ENCODE measurements around the gene SAMSN1. TPM values are rescaled to one million over a fixed set of nuclear protein-coding genes. Genes with fewer than 3 reads are reported as not detected.

The SAMSN1 gene
- total and polyA plus RNA-seq, 2 experiments from 2014 or later = 3.2 to 5.4 TPM

- TF ChIP-seq REST (IDR thresholded peaks at IDR 0.05; ENCODE audit: unreplicated experiment) (no peak), CREB1 (CRISPR knock-in tag; IDR thresholded peaks at IDR 0.05; ENCODE audit: low read depth) (no peak), EZH2phosphoT487 (IDR thresholded peaks at IDR 0.05; ENCODE audit: unreplicated experiment) (no peak), NANOG (IDR thresholded peaks at IDR 0.05; ENCODE audit: borderline replicate concordance) (no peak), CTCF (conservative IDR thresholded peaks at IDR 0.05; ENCODE audit: low read depth in 2 of 2) (no peak), EZH2 (IDR thresholded peaks at IDR 0.05; ENCODE audit: low read depth, unreplicated experiment) (no peak), ETS1 (IDR thresholded peaks at IDR 0.05) (no peak)
Observed at GRCh38 chr21:14492931-14493330, 53.2 kb downstream of the SAMSN1 start (continued).

- Mint-ChIP-seq H3K27me3 (ENCODE audit: insufficient read depth, low read depth, poor library complexity) (no peaks in the 10 kb centered on the region), H3K9me3 (peaks cover 4% of the 10 kb centered on the region; the same call in 1 of the 3 replicates), H3K27ac (no peak overlapping the region), H3K4me3 (no peak overlapping the region), H3K36me3 (ENCODE audit: low read depth) (no peaks in the 10 kb centered on the region), H3K4me1 (no peaks in the 10 kb centered on the region)
- Histone ChIP-seq H3K27me3 (ENCODE audit: insufficient read depth) (no peaks in the 10 kb centered on the region), H3K4me3 (no peak overlapping the region), H3K79me2 (replicated peaks; ENCODE audit: insufficient read depth) (no peaks in the 10 kb centered on the region), H3K36me3 (ENCODE audit: insufficient read depth) (no peaks in the 10 kb centered on the region), H3K4me2 (no peak overlapping the region), H3F3A (replicated peaks; ENCODE audit: low read depth) (no peaks in the 10 kb centered on the region), H3K9me2 (ENCODE audit: insufficient read depth) (no peaks in the 10 kb centered on the region), H4K20me1 (replicated peaks; ENCODE audit: insufficient read depth) (no peaks in the 10 kb centered on the region), H3K4me1 (ENCODE audit: insufficient read depth) (no peaks in the 10 kb centered on the region), H2AFZ (no peak overlapping the region), H3K27ac (ENCODE audit: low read depth) (no peak overlapping the region)
- no peak for ATAC-seq
- no peak for DNase-seq (ENCODE audit: low spot score)
- TF ChIP-seq CTCF (conservative IDR thresholded peaks at IDR 0.05; ENCODE audit: low read depth in 2 of 2) = no peak
- TF ChIP-seq NANOG (IDR thresholded peaks at IDR 0.05; ENCODE audit: borderline replicate concordance) = no peak
- no peak for TF ChIP-seq POLR2AphosphoS5 (IDR thresholded peaks at IDR 0.05; ENCODE audit: low read depth)
- TF ChIP-seq REST (IDR thresholded peaks at IDR 0.05; ENCODE audit: unreplicated experiment) = no peak
- no peak for TF ChIP-seq ZNF331 (CRISPR knock-in tag; IDR thresholded peaks at IDR 0.05; ENCODE audit: low read depth)
- no peak for TF ChIP-seq ETS1 (IDR thresholded peaks at IDR 0.05)
- TF ChIP-seq EZH2 (IDR thresholded peaks at IDR 0.05; ENCODE audit: low read depth, unreplicated experiment) = no peak
- TF ChIP-seq EZH2phosphoT487 (IDR thresholded peaks at IDR 0.05; ENCODE audit: unreplicated experiment) = no peak
- no peak for TF ChIP-seq CREB1 (CRISPR knock-in tag; IDR thresholded peaks at IDR 0.05; ENCODE audit: low read depth)
- no peak for TF ChIP-seq JUNB (IDR thresholded peaks at IDR 0.05; ENCODE audit: unreplicated experiment)
- no peak for TF ChIP-seq STAT1 (IDR thresholded peaks at IDR 0.05; ENCODE audit: unreplicated experiment)
Observed at GRCh38 chr21:14491269-14491681, 54.8 kb downstream of the SAMSN1 start.
